KBM-7 (cell line): Measurements from ENCODE around the gene CARMIL1.
A peak's percentile ranks its signal among the peaks of the same experiment; 100 is the strongest.

Experiments
- DNase-seq: peaks from one replicate; pipeline ENCODE4 v3.0.0-alpha.2; 2015
- in situ Hi-C: fragments of 300-500 bp; cut with MboI; formaldehyde crosslinking; loops from 2 replicates; pipeline ENCODE4 v1.14.3; 2020; ENCODE audit warnings: low sequenced_read_pairs, low pct_unique_long_range_greater_than_20kb, mixed read lengths

Gene CARMIL1

GRCh38 chr6:25278914-25279747, at the start of gene CARMIL1:
TSS of gene CARMIL1 (plus strand) at chr6:25279374. CDS start at chr6:25279796, 422 bp downstream.
- DNase-seq, result peak; percentile 83
- in situ Hi-C loops, result no loop called here

GRCh38 chr6:25229671-25230321, 49.4 kb upstream of the CARMIL1 start:
- in situ Hi-C loops, result no loop called here
- no peak for DNase-seq

- in situ Hi-C loops, result no loop called here
- DNase-seq, result no peak
These were observed 46.7 kb upstream of the CARMIL1 start for GRCh38 chr6:25232479-25232878.

GRCh38 chr6:25233226-25233625, 45.9 kb upstream of the CARMIL1 start:
- no peak for DNase-seq
- in situ Hi-C loops, result no loop called here

- in situ Hi-C loops, result no loop called here
- no peak for DNase-seq
These were observed 41.6 kb upstream of the CARMIL1 start for GRCh38 chr6:25237579-25237978.

GRCh38 chr6:25239059-25239458, 40.1 kb upstream of the CARMIL1 start:
- DNase-seq, result no peak
- in situ Hi-C loops, result no loop called here

GRCh38 chr6:25239498-25239897, 39.7 kb upstream of the CARMIL1 start:
- DNase-seq, result no peak

GRCh38 chr6:25242567-25242966, 36.6 kb upstream of the CARMIL1 start:
- in situ Hi-C loops, result no loop called here

More at GRCh38 chr6:25239498-25239897, 39.7 kb upstream of the CARMIL1 start:
- in situ Hi-C loops, result no loop called here

GRCh38 chr6:25244865-25245264, 34.3 kb upstream of the CARMIL1 start:
- in situ Hi-C loops, result no loop called here
- DNase-seq, result no peak

More at GRCh38 chr6:25242567-25242966, 36.6 kb upstream of the CARMIL1 start:
- no peak for DNase-seq

- in situ Hi-C loops, result no loop called here
- no peak for DNase-seq
These were observed 31.1 kb upstream of the CARMIL1 start for GRCh38 chr6:25248123-25248522.

- in situ Hi-C loops, result no loop called here
These were observed 30.0 kb upstream of the CARMIL1 start for GRCh38 chr6:25249133-25249532.

GRCh38 chr6:25250878-25251277, 28.3 kb upstream of the CARMIL1 start:
- in situ Hi-C loops, result no loop called here
- no peak for DNase-seq

More at GRCh38 chr6:25249133-25249532, 30.0 kb upstream of the CARMIL1 start:
- DNase-seq, result no peak

- in situ Hi-C loops, result no loop called here
- DNase-seq, result no peak
These were observed 27.7 kb upstream of the CARMIL1 start for GRCh38 chr6:25251426-25251825.

- DNase-seq, result no peak
- in situ Hi-C loops, result no loop called here
These were observed 25.8 kb upstream of the CARMIL1 start for GRCh38 chr6:25253351-25253750.

GRCh38 chr6:25254671-25255070, 24.5 kb upstream of the CARMIL1 start:
- DNase-seq, result no peak
- in situ Hi-C loops, result no loop called here

GRCh38 chr6:25257686-25258348, 21.4 kb upstream of the CARMIL1 start:
- no peak for DNase-seq
- in situ Hi-C loops, result no loop called here

GRCh38 chr6:25259756-25260155, 19.4 kb upstream of the CARMIL1 start:
- DNase-seq, result no peak
- in situ Hi-C loops, result no loop called here

GRCh38 chr6:25263657-25264056, 15.5 kb upstream of the CARMIL1 start:
- in situ Hi-C loops, result no loop called here
- DNase-seq, result no peak

GRCh38 chr6:25266456-25267100, 12.6 kb upstream of the CARMIL1 start:
- in situ Hi-C loops, result no loop called here
- DNase-seq, result no peak
